GM18951 (cell line): ENCODE data around the gene CHN1.

ENCODE experiments used
- POLR2A ChIP-seq: IDR thresholded peaks from 4 replicates; pipeline ENCODE4 v1.6.1; 2011; ENCODE audit warnings: mild to moderate bottlenecking; ENCODE audit not compliant: insufficient read length, insufficient read depth; ENCODE audit errors: extremely low read depth
- in situ Hi-C: fragments of 300-500 bp; cut with MboI; formaldehyde crosslinking; loops from one replicate; pipeline ENCODE4 v1.12.0; 2022; ENCODE audit warnings: low sequenced_read_pairs, mixed read lengths, inconsistent platforms; ENCODE audit not compliant: unreplicated experiment

CHN1 gene

DNA sequence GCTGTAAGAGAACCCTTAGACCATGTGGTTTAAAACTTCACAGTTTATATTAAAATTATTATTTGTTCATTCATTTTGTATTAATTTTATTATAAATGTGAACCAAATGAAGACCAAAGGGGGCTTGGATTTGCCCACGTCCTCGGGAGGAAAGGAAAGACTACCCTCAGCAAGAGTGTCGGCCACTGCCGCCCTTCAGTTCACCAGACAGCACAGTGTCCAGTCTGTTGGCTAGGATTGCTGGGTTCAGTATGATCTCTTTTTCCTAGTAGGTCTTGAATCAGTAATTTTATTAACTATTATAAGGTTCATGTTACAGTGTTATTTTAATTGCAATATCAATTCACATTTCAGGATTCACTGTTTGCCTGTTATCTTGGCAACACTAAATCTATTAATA is 162.7 kb downstream of the CHN1 start:
- in situ Hi-C loops: no loop called here
- no peak for TF ChIP-seq POLR2A

DNA sequence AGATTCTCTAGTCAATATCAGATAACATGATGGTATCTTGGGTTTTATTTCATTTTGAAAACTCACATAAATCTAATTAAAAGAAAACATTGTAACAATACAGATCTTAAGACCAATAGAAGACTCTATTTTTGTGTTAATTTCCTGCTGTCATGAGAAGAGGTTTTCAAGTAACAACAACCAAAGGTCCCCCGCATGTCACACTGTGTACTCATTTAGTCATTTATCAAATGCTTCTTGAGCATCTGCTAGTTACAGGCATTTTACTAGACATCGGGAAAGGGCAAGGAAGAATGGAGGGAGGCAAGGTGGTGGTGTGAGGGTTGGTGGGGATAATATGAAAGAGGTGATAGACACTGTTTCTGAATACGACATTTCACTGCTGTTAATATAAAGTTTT is 163.2 kb downstream of the CHN1 start:
- TF ChIP-seq POLR2A: no peak
- in situ Hi-C loops: no loop called here

- TF ChIP-seq POLR2A: no peak
- in situ Hi-C loops: no loop called here
Observed at GRCh38 chr2:174841350-174841749, 163.8 kb downstream of the CHN1 start.

DNA sequence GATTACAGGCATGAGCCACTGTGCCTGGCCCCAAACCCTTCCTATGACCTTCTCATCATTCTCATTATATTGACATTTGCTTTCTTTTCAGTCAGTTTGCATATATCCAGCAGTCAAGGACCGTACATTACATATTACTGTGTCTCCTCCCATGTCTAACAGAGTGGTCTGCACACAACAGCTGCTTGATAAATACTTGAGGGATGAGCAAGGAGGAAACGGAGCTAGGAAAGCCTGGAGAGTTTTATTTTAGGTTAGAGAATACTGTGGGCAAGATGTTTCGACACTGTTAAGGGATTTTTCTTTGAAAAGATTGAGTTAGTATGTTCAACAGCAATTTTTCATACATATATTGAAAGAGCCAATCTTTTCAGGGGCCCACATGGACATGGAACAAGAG is 164.7 kb downstream of the CHN1 start:
- TF ChIP-seq POLR2A: no peak
- in situ Hi-C loops: no loop called here

DNA sequence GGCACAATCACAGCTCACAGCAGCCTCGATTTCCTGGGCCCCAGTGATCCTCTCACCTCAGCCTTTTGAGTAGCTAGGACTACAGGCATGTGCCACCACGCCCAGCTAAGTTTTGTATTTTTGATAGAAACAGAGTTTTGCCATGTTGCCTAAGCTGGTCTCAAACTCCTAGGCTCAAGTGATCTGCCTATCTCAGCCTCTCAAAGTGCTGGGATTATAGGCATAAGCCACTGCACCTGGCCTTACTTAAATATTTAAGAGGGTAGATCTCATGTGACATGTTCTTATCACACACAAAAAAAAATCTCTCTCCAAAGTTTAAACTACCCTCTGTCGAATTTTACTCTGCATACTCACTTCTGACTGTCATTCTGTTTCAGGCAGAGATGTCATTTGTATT is 165.5 kb downstream of the CHN1 start:
- in situ Hi-C loops: no loop called here
- TF ChIP-seq POLR2A: no peak

GRCh38 chr2:174836995-174837390 is 168.2 kb downstream of the CHN1 start:
- TF ChIP-seq POLR2A: no peak
- in situ Hi-C loops: no loop called here

DNA sequence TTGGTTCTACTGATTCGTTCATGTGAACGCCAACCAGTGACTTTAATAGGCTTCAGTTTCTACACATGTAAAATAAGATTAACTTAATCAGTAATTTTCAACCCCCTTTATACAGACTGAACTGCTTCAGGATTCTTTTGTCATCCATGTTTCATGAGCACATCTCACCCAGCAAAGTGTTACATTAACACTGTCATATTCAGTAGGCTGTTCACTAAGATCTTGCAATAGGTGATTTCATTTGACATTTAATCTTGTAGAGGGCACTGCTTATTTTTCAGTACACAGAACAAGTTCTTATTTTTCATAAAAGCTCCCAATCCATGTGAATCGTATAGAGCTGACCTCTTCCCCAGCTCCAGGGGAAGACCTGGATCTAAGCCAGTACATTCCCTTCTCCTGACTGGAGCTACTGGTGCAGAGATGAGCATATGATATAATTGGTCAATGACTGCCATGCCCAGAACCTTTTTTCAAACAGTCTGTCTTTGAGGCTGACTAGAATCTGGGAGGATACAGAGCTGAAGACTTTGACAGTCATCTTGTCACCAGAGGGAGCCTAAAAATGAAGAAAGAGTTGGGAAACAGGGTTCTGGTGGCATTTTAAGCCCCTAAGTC is 168.7 kb downstream of the CHN1 start:
- no peak for TF ChIP-seq POLR2A
- in situ Hi-C loops: no loop called here

- TF ChIP-seq POLR2A: no peak
- in situ Hi-C loops: no loop called here
Observed at GRCh38 chr2:174835797-174836255, 169.4 kb downstream of the CHN1 start.

GRCh38 chr2:174833737-174834136 is 171.4 kb downstream of the CHN1 start:
- in situ Hi-C loops: no loop called here
- TF ChIP-seq POLR2A: no peak

- in situ Hi-C loops: no loop called here
Observed at GRCh38 chr2:174830561-174830960, 174.6 kb downstream of the CHN1 start.

GRCh38 chr2:174829550-174829949 is 175.6 kb downstream of the CHN1 start:
- in situ Hi-C loops: no loop called here
- TF ChIP-seq POLR2A: no peak

More at GRCh38 chr2:174830561-174830960, 174.6 kb downstream of the CHN1 start:
- TF ChIP-seq POLR2A: no peak

DNA sequence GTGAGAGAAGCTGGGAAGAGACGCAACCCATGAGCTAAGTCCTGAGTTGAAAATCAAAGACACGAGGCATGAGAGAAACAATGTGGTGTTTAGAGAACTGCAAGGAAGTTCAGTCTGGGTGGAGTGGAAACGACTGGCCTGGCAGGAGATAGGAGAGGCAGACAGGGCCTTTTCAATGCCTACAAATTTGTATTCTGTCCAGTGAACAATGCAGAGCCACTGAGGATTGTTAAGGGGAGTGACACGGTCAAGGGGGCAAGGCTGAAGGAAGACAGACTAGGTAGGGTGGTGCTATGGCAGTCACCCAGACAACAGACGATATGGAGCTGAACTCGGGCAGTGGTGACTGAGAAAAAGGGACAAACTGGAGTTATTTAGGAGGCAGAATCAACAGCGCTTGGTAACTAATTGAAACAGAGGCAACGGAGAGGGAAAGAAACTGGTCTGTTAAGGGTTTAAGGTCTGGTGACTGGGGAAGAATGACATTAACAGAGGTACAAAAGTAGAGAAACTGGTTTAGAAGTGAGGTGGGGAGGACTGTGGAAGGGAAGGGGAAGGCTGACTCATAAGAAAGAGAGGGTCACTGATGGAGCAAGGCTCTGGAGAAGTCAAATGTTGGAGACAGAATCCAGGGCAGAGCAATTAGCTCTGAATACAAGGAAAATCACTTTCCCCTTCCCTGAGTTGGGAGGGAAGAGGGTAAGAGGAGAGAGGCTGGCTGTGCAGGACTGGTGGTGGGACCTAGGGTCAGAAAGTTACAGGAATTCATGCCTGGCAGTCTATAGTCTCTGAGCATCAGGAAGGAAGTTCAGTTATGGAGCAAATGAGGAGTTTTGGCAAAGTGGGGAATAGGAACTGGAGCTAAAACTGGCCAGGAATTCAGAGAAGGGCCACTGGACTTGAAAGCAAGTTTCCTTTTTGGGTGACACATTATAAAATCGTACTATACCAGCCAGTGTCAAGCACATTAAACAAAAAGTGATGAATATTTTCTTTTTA is 177.5 kb downstream of the CHN1 start:
- in situ Hi-C loops: no loop called here
- TF ChIP-seq POLR2A: no peak

- in situ Hi-C loops: no loop called here
- no peak for TF ChIP-seq POLR2A
Observed at GRCh38 chr2:174826051-174826450, 179.1 kb downstream of the CHN1 start.

DNA sequence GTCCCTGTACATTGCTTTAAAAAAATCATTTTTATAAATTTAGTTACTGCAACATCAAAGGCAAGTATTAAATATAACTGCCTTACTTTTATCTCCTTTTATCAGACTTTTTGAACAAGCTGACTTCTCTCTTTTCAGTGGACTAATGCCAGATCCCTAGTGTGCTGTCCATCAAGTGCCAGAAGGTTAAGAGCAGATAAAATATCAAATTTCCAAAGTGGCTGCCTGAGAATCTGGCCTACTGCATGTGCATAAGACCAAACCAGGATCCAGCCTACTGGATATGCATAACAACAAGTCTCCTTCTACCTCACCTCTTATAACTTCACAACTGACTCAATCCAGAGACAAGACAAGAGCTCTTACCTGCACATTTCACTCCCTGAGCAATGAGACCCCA is 181.1 kb downstream of the CHN1 start:
- in situ Hi-C loops: no loop called here
- no peak for TF ChIP-seq POLR2A
